Upper lobe of right lung (tissue), 1 donor: Measurements from ENCODE around the gene SART1. TPM values are rescaled to one million over a fixed set of nuclear protein-coding genes. Genes with fewer than 3 reads are reported as not detected.

Experiments used
- ATAC-seq: fragments of 200-7000 bp; cut with Tn5 transposase; one replicate; pipeline ENCODE4 v1.9.1; 2020; ENCODE audit warnings: mild to moderate bottlenecking, moderate library complexity
- DNase-seq: peaks from one replicate; pipeline ENCODE4 v3.0.0-alpha.2; 2020
- H3K27ac ChIP-seq: fragments of 200-600 bp; one replicate; pipeline ENCODE4 v1.8.0; 2022
- H3K27me3 ChIP-seq: fragments of 200-600 bp; one replicate; pipeline ENCODE4 v1.8.0; 2022; ENCODE audit warnings: mild to moderate bottlenecking
- H3K36me3 ChIP-seq: fragments of 200-600 bp; one replicate; pipeline ENCODE4 v1.8.0; 2022
- H3K4me1 ChIP-seq: fragments of 200-600 bp; one replicate; pipeline ENCODE4 v1.8.0; 2022
- H3K4me3 ChIP-seq: fragments of 200-600 bp; one replicate; pipeline ENCODE4 v1.8.0; 2022; ENCODE audit warnings: mild to moderate bottlenecking
- H3K9me3 ChIP-seq: fragments of 200-600 bp; one replicate; pipeline ENCODE4 v1.8.0; 2022
- CTCF ChIP-seq: fragments of 200-600 bp; IDR thresholded peaks from one replicate; pipeline ENCODE4 v1.8.0; 2022; ENCODE audit warnings: antibody characterized with exemption
- intact Hi-C: fragments of 100-400 bp; cut with DNase I; formaldehyde crosslinking; loops from one replicate; pipeline ENCODE4 v1.11.0; 2022
- total RNA-seq: library from RNA; stranded (reverse); fragmentation: NEBNext Ultra II Directional; extraction: Animal tissue kit (Norgen Biotek cat#: 25700); gene quantifications from one replicate; pipeline ENCODE4 v1.2.1, GENCODE V29; 2021
- donor health status: DM: no; HTN: yes; CAD: no; lungs with severe emphysema.

SART1 gene
- total RNA-seq, 1 donor from 2014 or later, result 53.3 TPM

DNA sequence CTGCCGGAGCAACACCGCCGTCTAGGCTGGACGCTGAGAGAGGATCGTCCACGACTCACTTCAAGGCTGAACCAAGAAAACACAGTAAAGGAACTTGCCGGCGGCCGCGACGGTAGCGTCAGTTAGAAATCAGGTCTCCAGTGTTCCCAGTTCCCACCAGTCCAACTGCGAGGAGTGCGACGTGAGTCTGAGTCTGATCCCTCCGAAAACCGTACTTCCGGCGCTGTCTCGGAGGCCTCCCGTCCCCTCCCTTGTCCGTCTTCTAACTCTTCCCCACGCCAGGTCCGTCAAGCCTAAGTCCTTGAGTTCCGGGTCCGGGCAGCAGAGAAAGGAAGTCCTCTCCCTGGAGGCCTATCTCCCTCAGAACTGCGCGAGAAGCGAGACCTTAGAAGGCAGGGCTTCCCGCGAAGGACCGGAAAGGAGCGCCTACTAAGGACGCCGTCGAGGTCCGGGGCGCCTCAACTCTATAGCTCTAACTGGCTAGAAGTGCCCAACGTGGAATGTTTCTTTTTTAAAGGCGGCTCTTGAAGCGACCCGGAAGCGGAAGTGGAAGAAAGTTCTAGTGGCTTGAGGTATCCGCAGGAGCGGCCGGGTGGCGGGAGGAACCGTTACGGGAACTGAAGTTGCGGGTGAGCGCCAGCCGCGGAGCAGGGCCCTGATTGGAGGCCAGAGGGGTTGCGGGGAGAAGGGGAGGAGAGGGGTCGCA, 40.6 kb downstream of the SART1 start, which contains the start of the genes BANF1 and EIF1AD:
Gene BANF1, plus strand, starts transcription at position 562 of the 706 bp plus-strand sequence. CDS start 748 bp downstream, outside the sequence.
Gene EIF1AD, minus strand, starts transcription at position 216 of the 706 bp plus-strand sequence. CDS start 1,768 bp downstream, outside the sequence.
- ATAC-seq, result peak; percentile 95
- DNase-seq, result peak; percentile 93
- H3K4me3 ChIP-seq, result peak within 1 kb of the TSS; percentile 98

GRCh38 chr11:66002648-66003225, 41.2 kb downstream of the SART1 start:
- Histone ChIP-seq H3K36me3 (peaks cover 46% of the 10 kb centered on the region), H3K27me3 (no peaks in the 10 kb centered on the region), H3K4me3 (peak overlapping the region; percentile 98), H3K9me3 (no peaks in the 10 kb centered on the region), H3K27ac (peak overlapping the region; percentile 95), H3K4me1 (peaks cover 21% of the 10 kb centered on the region)
- peak; percentile 12 for TF ChIP-seq CTCF
- intact Hi-C loops, result no loop called here
- DNase-seq (no peak), ATAC-seq (peak; percentile 88)

More for the DNA sequence above, 40.6 kb downstream of the SART1 start, which contains the start of the genes BANF1 and EIF1AD:
- peak within 1 kb of the TSS; percentile 95 for H3K27ac ChIP-seq
- peaks cover 52% of the 10 kb centered on the region for H3K36me3 ChIP-seq
- H3K4me1 ChIP-seq, result peaks cover 21% of the 10 kb centered on the region
- no peaks in the 10 kb centered on the region for H3K27me3 ChIP-seq
- no peaks in the 10 kb centered on the region for H3K9me3 ChIP-seq
- intact Hi-C loops, result no loop called here
- no peak for TF ChIP-seq CTCF

DNA sequence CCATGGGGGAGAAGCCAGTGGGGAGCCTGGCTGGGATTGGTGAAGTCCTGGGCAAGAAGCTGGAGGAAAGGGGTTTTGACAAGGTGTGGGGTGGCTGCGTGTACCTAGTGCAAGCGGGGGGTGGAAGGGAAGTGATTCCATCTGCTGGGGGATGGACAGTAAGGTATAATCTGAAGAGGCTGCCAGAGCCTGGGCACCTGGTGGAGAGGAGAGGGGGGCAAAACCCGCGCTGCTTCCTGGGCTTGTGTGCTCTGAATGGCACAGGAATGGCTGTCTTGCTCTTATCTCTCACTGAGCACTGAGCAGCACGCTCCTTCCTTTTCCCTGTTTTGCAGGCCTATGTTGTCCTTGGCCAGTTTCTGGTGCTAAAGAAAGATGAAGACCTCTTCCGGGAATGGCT, 41.8 kb downstream of the SART1 start:
- Histone ChIP-seq H3K27me3 (no peaks in the 10 kb centered on the region), H3K36me3 (peaks cover 40% of the 10 kb centered on the region), H3K4me1 (peaks cover 21% of the 10 kb centered on the region), H3K9me3 (no peaks in the 10 kb centered on the region), H3K4me3 (peak overlapping the region; percentile 98), H3K27ac (peak overlapping the region; percentile 95)
- TF ChIP-seq CTCF, result no peak
- DNase-seq, result no peak
- no peak for ATAC-seq
- intact Hi-C loops, result no loop called here

DNA sequence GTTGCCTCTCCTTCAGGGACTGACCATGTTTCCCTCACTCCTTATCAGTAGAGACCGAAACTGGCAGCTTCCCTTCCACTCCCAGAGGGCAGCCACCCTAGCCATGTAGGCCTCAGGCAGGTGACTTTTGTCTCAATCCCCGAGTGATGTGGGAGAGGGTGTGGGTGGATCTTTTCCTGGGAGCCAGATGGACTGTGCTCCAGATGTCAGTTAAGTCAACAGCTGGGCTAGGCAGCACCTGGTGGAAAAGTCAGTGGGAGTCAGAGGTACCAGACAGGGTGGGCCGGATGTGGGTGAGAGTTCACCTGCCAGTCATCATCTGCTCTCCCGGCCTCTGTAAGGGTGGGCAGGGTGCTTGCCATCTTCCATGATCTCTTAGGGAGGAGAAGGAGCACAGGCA, 42.7 kb downstream of the SART1 start:
- Histone ChIP-seq H3K27me3 (no peaks in the 10 kb centered on the region), H3K4me3 (no peak overlapping the region), H3K4me1 (peaks cover 21% of the 10 kb centered on the region), H3K9me3 (no peaks in the 10 kb centered on the region), H3K27ac (no peak overlapping the region), H3K36me3 (peaks cover 31% of the 10 kb centered on the region)
- intact Hi-C loops, result no loop called here
- DNase-seq, result no peak
- no peak for TF ChIP-seq CTCF
- no peak for ATAC-seq

DNA sequence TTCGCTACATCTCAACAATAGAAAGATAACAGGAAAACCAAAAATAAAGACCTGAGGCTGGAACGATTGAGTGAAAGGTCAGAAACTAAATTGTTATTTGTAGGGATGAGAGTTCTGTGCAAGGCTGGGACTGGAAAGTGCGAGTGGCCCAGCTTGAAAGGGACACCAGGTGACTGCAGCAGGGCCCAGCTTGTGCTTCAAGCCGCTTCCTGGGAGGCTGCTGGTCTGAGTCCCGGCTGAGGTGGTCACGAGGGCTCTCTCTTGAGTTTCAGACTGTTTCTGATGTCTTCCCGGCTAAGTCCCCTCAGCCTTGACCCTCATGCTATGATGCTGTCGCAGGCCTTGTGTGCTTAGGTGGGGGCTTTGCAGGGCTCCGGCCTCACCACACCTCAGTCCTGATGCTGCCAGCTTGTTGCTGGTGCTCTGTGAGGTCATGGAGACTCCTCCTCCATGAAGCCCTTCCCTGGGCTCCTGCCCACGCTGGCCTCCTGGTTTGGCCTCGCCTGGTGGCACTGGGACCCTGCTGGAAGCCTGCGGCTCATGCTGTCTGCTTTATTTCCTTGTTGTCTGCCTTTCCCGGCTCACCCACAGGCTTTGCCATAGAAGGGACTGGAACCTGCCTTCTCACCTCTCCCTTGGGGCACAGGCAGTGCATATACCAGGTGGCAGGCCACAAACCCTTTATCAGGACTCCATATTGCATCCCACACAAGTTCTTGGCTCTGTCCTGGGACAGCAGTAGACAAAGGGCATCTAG, 44.8 kb downstream of the SART1 start:
- H3K27ac ChIP-seq, result no peak overlapping the region
- peaks cover 21% of the 10 kb centered on the region for H3K36me3 ChIP-seq
- intact Hi-C loops, result no loop called here
- no peaks in the 10 kb centered on the region for H3K9me3 ChIP-seq
- DNase-seq (no peak), ATAC-seq (no peak)
- TF ChIP-seq CTCF, result no peak
- H3K4me3 ChIP-seq, result no peak overlapping the region
- peaks cover 2% of the 10 kb centered on the region for H3K27me3 ChIP-seq
- H3K4me1 ChIP-seq, result peaks cover 7% of the 10 kb centered on the region
